Measurements from ENCODE around the gene GTF2H2C. TPM values are rescaled to one million over a fixed set of nuclear protein-coding genes. Genes with fewer than 3 reads are reported as not detected.
"Not testable (repeated sequence)": the region's sequence is repeated elsewhere in the genome, so short reads cannot be mapped to it uniquely, and the experiment has no call there.

The GTF2H2C gene
- polyA plus RNA-seq: 10 to 100 TPM; 18.7 to 25.3 (median 24.8) TPM

- H3K36me3 Mint-ChIP-seq; H3K4me1 Mint-ChIP-seq; H3K9me3 Mint-ChIP-seq; H3K27me3 Mint-ChIP-seq (ENCODE audit: low read depth in 3 of 3): not testable (repeated sequence)
- H3K4me3 Mint-ChIP-seq: peak within 1 kb of the TSS; percentile 92 to 99 (median 96)
- peak within 1 kb of the TSS; percentile 84 to 98 (median 91) for H3K27ac Mint-ChIP-seq
- peak; percentile 68 to 74 (median 71) for DNase-seq
Measured at GRCh38 chr5:69559908-69560330, at the start of gene GTF2H2C. TSS of gene GTF2H2C (plus strand) at chr5:69560191. CDS start at chr5:69565133, 4,942 bp downstream.

GRCh38 chr5:69510694-69511093 is 49.3 kb upstream of the GTF2H2C start:
- Mint-ChIP-seq H3K27ac (no peak overlapping the region), H3K4me1 (no peaks in the 10 kb centered on the region), H3K27me3 (ENCODE audit: low read depth in 3 of 3) (no peaks in the 10 kb centered on the region), H3K4me3 (no peak overlapping the region), H3K36me3 (no peaks in the 10 kb centered on the region), H3K9me3 (no peaks in the 10 kb centered on the region)
- no peak for DNase-seq

- H3K36me3 Mint-ChIP-seq: no peaks in the 10 kb centered on the region
- H3K4me1 Mint-ChIP-seq: no peaks in the 10 kb centered on the region
- H3K9me3 Mint-ChIP-seq: no peaks in the 10 kb centered on the region
- H3K27ac Mint-ChIP-seq: no peak overlapping the region
- no peak overlapping the region for H3K4me3 Mint-ChIP-seq
- no peak for DNase-seq
- H3K27me3 Mint-ChIP-seq (ENCODE audit: low read depth in 3 of 3): no peaks in the 10 kb centered on the region
Measured at GRCh38 chr5:69512740-69513260, 47.2 kb upstream of the GTF2H2C start.

GRCh38 chr5:69515570-69515969 is 44.4 kb upstream of the GTF2H2C start:
- not testable (repeated sequence) for H3K9me3 Mint-ChIP-seq; H3K27me3 Mint-ChIP-seq (ENCODE audit: low read depth in 3 of 3); H3K27ac Mint-ChIP-seq; H3K4me3 Mint-ChIP-seq; H3K36me3 Mint-ChIP-seq; H3K4me1 Mint-ChIP-seq; DNase-seq

GRCh38 chr5:69516769-69517168 is 43.2 kb upstream of the GTF2H2C start:
- no peaks in the 10 kb centered on the region for H3K4me1 Mint-ChIP-seq
- DNase-seq: no peak
- H3K4me3 Mint-ChIP-seq: no peak overlapping the region
- no peak overlapping the region for H3K27ac Mint-ChIP-seq
- H3K9me3 Mint-ChIP-seq: no peaks in the 10 kb centered on the region
- H3K27me3 Mint-ChIP-seq (ENCODE audit: low read depth in 3 of 3): peaks cover 0 to 4% (median 0%) of the 10 kb centered on the region in 3 donors
- H3K36me3 Mint-ChIP-seq: no peaks in the 10 kb centered on the region

- Mint-ChIP-seq H3K4me3 (no peak overlapping the region), H3K4me1 (no peaks in the 10 kb centered on the region), H3K9me3 (no peaks in the 10 kb centered on the region), H3K27me3 (ENCODE audit: low read depth in 3 of 3) (peaks cover 0 to 6% (median 0%) of the 10 kb centered on the region in 3 donors), H3K36me3 (no peaks in the 10 kb centered on the region), H3K27ac (no peak overlapping the region)
- DNase-seq: no peak
Measured at GRCh38 chr5:69517763-69518212, 42.2 kb upstream of the GTF2H2C start.

GRCh38 chr5:69519285-69519684 is 40.7 kb upstream of the GTF2H2C start:
- peaks cover 0 to 6% (median 0%) of the 10 kb centered on the region in 3 donors for H3K27me3 Mint-ChIP-seq (ENCODE audit: low read depth in 3 of 3)
- H3K9me3 Mint-ChIP-seq: no peaks in the 10 kb centered on the region
- H3K4me3 Mint-ChIP-seq: no peak overlapping the region
- H3K4me1 Mint-ChIP-seq: no peaks in the 10 kb centered on the region
- H3K36me3 Mint-ChIP-seq: no peaks in the 10 kb centered on the region
- H3K27ac Mint-ChIP-seq: no peak overlapping the region
- DNase-seq: no peak

- no peak overlapping the region for H3K4me3 Mint-ChIP-seq
- H3K4me1 Mint-ChIP-seq: no peaks in the 10 kb centered on the region
- peaks cover 0 to 6% (median 2%) of the 10 kb centered on the region in 3 donors for H3K27me3 Mint-ChIP-seq (ENCODE audit: low read depth in 3 of 3)
- H3K9me3 Mint-ChIP-seq: no peaks in the 10 kb centered on the region
- H3K36me3 Mint-ChIP-seq: no peaks in the 10 kb centered on the region
- no peak for DNase-seq
- H3K27ac Mint-ChIP-seq: no peak overlapping the region
Measured at GRCh38 chr5:69522035-69522434, 38.0 kb upstream of the GTF2H2C start.

- H3K27me3 Mint-ChIP-seq (ENCODE audit: low read depth in 3 of 3): peaks cover 0 to 2% (median 2%) of the 10 kb centered on the region in 3 donors
- H3K4me1 Mint-ChIP-seq: no peaks in the 10 kb centered on the region
- H3K9me3 Mint-ChIP-seq: no peaks in the 10 kb centered on the region
- no peak overlapping the region for H3K4me3 Mint-ChIP-seq
- H3K36me3 Mint-ChIP-seq: no peaks in the 10 kb centered on the region
- H3K27ac Mint-ChIP-seq: no peak overlapping the region
- no peak for DNase-seq
Measured at GRCh38 chr5:69525490-69525889, 34.5 kb upstream of the GTF2H2C start.

GRCh38 chr5:69526660-69527059 is 33.3 kb upstream of the GTF2H2C start:
- no peak overlapping the region for H3K4me3 Mint-ChIP-seq
- peaks cover 0 to 2% (median 2%) of the 10 kb centered on the region in 3 donors for H3K27me3 Mint-ChIP-seq (ENCODE audit: low read depth in 3 of 3)
- H3K4me1 Mint-ChIP-seq: no peaks in the 10 kb centered on the region
- no peak overlapping the region for H3K27ac Mint-ChIP-seq
- no peak for DNase-seq
- H3K9me3 Mint-ChIP-seq: no peaks in the 10 kb centered on the region
- H3K36me3 Mint-ChIP-seq: no peaks in the 10 kb centered on the region

- no peak overlapping the region for H3K27ac Mint-ChIP-seq
- no peaks in the 10 kb centered on the region for H3K9me3 Mint-ChIP-seq
- H3K36me3 Mint-ChIP-seq: no peaks in the 10 kb centered on the region
- H3K4me1 Mint-ChIP-seq: no peaks in the 10 kb centered on the region
- no peak for DNase-seq
- peaks cover 0 to 2% (median under 1%) of the 10 kb centered on the region in 3 donors for H3K27me3 Mint-ChIP-seq (ENCODE audit: low read depth in 3 of 3)
- H3K4me3 Mint-ChIP-seq: no peak overlapping the region
Measured at GRCh38 chr5:69527128-69527770, 32.7 kb upstream of the GTF2H2C start.

- Mint-ChIP-seq H3K9me3 (no peaks in the 10 kb centered on the region), H3K4me1 (no peaks in the 10 kb centered on the region), H3K27ac (no peak overlapping the region), H3K4me3 (no peak overlapping the region), H3K36me3 (no peaks in the 10 kb centered on the region), H3K27me3 (ENCODE audit: low read depth in 3 of 3) (peaks cover 0 to 2% (median 0%) of the 10 kb centered on the region in 3 donors)
- no peak for DNase-seq
Measured at GRCh38 chr5:69528035-69528434, 32.0 kb upstream of the GTF2H2C start.

GRCh38 chr5:69528609-69529008 is 31.4 kb upstream of the GTF2H2C start:
- no peaks in the 10 kb centered on the region for H3K4me1 Mint-ChIP-seq
- H3K4me3 Mint-ChIP-seq: no peak overlapping the region
- H3K27ac Mint-ChIP-seq: no peak overlapping the region
- no peak for DNase-seq
- peaks cover 0 to 2% (median 0%) of the 10 kb centered on the region in 3 donors for H3K27me3 Mint-ChIP-seq (ENCODE audit: low read depth in 3 of 3)
- H3K9me3 Mint-ChIP-seq: no peaks in the 10 kb centered on the region
- no peaks in the 10 kb centered on the region for H3K36me3 Mint-ChIP-seq

- Mint-ChIP-seq H3K27me3 (ENCODE audit: low read depth in 3 of 3) (no peaks in the 10 kb centered on the region), H3K4me3 (no peak overlapping the region), H3K4me1 (no peaks in the 10 kb centered on the region), H3K9me3 (no peaks in the 10 kb centered on the region), H3K36me3 (no peaks in the 10 kb centered on the region), H3K27ac (no peak overlapping the region)
- DNase-seq: no peak
Measured at GRCh38 chr5:69530561-69531405, 29.2 kb upstream of the GTF2H2C start.
